ENCODE data around the gene CHPF.

CHPF gene

DNA sequence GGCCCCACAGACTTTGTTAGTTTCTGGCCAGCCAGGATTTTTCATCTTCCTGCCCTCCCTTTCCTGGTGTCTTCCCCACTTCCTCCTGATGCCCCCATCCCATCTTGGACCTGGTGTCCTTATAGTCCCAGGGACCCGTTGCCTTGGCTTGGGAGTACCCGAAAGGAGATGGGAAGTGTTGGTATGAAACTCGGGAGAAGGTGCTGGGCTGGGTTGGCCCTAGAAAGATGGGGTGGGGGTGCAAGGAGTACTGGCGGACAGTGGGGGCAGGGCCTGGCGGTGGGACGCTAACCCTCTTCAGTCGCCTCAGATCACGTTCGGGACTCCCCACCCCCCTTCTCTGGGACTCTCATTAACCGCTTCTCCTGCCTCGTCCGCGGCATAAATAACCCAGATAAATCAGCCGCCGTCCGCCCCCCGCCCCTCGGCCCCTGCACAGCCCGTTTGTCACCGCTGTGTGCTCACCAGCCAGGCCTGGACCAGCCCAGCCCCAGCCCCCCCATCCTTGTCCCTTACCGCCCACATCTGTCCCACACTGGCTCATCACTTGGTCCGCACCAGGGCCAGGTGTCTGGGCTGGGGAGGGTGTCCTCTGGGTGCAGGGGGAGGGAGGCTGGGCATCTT is 33.0 kb downstream of the CHPF start:
- DNase-seq = no peak

DNA sequence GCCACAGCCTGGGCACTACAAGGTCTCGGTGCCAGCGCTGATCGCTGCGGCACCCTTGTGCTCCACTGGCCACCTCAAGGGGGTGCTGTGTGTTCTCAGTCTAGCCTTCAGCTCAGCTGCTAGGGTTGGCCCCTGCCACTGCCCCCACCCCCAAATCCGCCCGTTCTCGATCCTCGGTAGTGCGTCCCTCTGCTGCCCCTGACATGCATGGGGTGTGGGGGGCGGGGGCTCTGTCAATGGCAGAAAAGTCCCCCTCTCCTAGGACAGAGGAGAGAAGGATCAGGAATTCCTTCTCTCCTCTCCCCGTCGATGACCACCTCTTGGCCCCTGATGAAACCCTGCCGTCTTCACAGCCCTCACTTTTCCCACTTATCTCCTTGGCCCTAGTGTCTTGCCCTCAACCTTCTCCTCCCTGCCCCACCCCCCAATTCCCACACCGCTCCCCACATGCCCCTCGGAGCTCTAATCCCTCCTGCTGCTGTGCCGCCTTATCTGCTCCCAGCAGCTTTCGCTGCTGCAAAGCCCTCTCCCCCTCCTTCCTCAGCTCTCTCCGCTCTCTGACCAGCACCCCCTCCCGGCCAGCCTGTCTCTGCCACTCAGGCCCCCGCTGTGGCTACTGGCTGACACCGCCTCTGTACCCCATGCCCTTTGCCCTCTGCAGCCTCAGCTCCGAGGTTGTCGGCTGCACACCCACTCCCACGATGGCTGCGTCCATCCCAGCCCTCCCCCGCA is 33.7 kb downstream of the CHPF start:
- DNase-seq = peak; percentile 38

DNA sequence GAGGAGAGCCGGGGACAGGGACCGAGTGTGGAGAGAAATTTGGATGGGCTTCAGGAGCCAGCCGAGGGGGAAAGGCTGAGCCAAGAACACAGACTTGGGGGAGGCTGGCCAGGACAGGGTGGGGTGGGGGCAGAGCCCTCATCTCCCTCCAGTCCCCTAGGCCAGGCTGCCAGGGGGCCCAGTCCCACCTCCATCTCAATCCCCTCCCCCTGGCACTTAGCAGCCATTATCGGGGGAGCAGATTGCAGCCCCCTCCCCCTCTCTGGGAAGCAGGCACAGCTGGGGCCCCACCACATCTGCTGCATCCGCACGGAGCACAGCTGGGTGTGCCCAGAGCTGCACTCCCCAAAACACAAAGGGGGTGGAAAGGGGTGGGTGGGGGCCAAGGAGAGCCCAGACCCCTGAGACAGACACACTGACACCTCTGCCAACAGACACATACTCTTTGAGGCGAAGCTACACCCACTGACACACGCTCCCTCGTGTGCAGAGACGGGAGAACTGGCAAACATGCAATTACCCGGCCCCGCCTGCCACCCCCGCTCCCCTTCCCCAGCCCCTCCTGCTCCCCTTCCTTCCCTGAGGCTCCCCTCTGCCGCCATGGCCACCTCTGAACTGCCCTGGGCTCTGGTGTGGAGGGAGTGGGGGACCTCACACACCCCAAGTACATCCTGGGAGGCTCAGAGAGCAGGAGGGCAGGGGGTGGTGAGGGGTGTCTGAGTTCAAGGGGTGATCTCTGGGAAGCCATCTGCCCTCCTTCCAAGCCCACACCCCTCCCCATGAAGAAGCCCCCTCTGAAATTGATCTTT is 34.4 kb downstream of the CHPF start:
- peak; percentile 62 for DNase-seq

DNA sequence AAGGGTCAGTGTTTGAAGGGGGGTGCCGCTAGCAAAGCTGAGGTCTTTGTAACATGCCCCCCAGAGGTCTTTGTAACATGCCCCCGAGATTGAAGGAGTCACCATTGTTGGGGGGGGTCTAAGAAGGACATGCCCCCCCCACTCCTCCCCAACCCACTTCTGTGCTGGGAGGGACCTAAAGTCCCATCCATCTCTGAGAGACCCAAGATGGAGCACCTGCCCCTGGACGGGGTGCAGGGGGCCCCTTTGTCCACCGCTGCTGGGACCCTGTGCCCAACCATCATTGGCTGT is 35.2 kb downstream of the CHPF start:
- no peak for DNase-seq

GRCh38 chr2:219507581-219508443 is 35.8 kb downstream of the CHPF start:
- DNase-seq = no peak

- DNase-seq = peak; percentile 77
Measured at GRCh38 chr2:219506802-219507526, 36.6 kb downstream of the CHPF start.

GRCh38 chr2:219506153-219506801 is 37.3 kb downstream of the CHPF start:
- no peak for DNase-seq

GRCh38 chr2:219505585-219505984 is 38.0 kb downstream of the CHPF start:
- DNase-seq = no peak

- DNase-seq = no peak
Measured at GRCh38 chr2:219502618-219503017, 41.0 kb downstream of the CHPF start.

DNA sequence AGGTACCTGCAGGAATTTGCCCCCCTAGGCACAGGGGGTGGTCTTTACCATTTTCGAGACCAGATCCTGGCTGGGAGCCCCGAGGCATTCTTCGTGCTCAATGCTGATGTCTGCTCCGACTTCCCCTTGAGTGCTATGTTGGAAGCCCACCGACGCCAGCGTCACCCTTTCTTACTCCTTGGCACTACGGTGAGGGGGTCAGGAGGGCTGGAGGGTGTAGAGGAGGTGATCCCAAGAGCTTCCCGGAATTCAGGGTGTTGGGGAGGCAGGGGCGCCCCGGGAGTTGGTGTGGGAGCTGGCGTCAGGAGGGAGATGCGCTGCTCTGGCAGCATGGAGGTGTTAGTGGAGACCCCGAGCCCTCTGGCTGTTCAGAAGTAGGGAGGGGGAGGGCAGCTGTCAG is 41.8 kb downstream of the CHPF start:
- DNase-seq = no peak

DNA sequence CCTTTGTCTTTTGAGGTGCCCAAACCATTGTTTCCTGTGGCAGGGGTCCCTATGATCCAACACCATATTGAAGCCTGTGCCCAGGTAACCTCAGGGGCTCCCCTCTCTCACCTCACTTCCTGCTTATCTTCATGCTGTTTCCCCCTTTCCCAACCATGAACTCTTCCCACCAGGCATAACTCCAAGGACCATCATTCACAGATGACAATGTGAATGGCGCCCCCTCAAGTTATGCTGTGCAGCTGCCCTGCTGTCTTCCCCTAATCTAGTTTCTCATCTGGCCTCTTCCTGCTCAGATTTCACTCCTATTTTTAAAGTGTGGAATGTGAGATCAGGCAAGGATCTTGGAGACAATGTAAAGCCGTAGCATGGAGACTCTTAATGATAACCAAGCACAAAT is 43.5 kb downstream of the CHPF start:
- no peak for DNase-seq

- no peak for DNase-seq
Measured at GRCh38 chr2:219499555-219499954, 44.1 kb downstream of the CHPF start.

- no peak for DNase-seq
Measured at GRCh38 chr2:219499058-219499307, 44.6 kb downstream of the CHPF start.

DNA sequence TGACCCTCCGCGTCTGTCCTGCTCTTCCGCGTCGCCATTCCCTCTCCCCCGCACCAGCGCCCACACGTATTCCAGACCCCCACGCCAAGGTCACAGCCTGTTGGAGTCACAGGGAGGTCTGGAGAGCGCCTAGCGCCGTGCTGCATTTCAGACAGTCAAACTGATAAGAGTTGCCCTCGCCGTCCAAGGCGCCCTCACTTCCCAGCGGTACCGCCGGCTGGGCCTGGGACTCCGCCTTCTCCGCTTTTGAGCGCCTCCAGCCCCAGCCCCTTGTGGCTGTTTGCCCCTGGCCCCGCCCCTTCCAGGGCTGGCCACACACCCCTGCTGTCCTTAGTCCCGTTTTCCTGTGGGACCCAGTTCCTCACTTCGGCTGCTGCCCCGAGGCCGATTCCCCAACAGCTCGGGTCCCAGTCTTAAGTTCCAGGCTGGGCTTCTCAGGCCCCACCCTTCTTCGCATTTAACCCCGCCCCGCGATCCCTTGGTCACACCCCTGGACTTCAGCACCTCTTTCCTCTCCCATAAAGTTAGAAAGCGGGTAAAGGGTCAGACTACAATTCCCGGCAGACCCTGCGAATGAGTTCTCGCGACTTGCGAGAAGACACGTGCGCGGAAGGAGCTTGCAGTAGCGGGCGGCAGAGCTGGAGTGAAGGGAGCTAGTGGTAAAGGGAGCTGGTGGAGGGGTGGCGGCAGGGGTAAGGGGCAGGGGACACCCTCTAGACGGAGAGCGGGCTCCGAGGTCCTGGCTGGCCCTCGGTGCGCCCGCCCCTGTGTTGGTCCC is 45.1 kb downstream of the CHPF start, which contains the start of gene GMPPA:
TSS of gene GMPPA (plus strand) at position 612 of the 778 bp plus-strand sequence. CDS start 1,085 bp downstream, outside the sequence.
- DNase-seq = peak; percentile 97

- no peak for DNase-seq
Measured at GRCh38 chr2:219497495-219498279, 45.9 kb downstream of the CHPF start.

GRCh38 chr2:219496825-219497494 is 46.6 kb downstream of the CHPF start:
- DNase-seq = no peak

DNA sequence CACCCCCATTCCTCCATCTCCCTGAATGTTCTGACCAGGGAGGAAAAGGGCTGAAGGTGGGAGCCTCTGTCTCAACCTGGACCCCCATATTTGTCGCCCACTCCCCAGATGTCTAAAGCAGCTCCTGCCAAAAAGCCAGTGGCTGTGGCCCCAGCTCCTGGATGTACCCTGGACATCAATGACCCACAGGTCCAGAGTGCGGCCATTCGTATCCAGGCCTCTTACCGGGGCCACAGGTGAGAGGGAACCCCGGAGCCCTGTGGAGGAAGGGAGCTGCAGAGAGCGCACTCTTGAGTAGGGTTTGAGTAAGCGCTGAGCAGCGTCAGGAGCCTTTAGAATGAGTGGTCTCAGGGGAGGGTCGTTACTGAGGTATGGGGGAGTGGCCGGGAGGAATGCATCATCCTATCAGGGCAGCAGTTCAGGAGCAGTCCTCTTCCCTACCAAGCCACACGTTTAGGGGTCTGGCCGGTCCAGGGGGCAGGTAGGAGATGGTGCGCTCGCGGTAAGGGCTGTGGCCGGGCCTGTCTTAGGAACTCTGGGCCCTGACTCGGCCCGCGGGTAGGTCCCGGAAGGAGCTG is 47.3 kb downstream of the CHPF start:
- DNase-seq = no peak

DNA sequence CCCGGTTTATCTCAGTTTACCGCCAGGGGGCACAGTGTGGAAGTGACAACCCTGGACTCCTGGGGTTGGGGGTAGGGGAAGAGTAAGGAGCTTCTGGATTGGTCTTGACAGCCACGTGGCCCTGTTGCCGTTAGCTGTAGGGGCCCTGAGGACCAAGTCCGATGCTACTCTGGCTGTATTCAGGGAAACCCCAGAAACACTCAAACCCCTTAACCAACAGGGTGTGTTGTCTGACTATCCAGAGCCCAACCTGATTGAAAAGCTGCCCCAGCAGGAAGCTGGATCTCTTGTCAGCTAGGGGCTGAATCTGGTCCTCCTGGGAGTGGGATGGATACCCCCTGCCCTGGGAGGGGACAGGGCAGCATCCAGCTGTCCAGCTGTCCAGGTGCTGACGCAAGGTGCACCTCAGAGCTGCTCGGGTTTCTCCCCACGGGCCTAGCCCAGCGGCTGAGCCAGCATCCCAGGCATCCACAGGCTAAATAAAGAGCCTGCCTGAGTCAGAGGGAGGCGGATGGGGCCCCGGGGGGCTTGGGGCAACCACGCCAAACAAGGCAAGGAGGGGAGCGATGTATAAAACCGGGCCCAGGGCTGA is 48.0 kb downstream of the CHPF start:
- DNase-seq = peak; percentile 72

DNA sequence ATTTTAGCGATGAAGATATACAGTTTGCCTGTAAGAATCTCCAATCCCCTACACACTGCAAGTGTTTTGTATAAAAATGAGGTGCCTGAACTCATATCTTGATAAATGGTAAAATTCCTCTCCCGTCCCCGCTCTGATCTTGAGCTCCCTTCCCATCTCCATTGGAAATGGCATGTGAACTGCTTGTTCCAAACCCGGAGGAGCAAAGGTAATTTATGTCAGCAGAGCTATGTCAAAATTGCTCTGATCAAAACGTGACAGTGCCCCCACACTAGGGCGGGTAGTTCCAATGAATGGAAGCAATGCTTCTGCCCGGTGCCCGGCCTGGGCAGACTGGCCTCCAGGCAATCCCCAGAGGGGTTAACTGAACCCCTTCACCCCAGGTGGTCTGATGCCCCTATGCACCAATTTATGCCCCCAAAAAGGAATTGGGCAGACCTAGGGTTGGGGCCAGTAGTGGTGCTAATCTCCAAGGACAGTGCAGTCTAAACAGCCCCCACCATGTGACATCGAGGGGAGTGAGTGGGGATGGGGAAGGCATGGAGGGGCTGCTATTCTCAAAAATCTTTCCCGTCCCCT is 48.6 kb downstream of the CHPF start:
- DNase-seq = no peak
